ENCODE measurements around the gene WNK4.

DNA sequence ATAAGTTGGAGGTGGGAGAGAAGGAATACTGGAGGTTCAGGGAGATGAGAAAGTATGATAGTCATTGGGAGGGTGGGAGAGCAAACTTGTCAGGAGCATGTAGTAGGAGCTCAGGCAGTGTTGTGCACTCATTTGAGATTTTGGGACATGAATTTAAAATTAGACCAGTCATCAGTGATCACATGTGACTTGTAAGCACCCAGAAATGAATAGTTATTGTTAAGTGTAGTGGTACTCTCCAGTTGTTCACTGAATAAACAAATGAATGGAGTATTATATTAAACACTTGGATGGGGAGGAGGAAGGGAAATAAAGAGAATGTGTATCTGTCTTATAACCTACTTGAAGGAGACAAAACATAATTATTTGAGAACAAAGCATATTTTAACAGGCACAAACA lies 50.6 kb downstream of the WNK4 start:
- TF ChIP-seq, protein P1, sequence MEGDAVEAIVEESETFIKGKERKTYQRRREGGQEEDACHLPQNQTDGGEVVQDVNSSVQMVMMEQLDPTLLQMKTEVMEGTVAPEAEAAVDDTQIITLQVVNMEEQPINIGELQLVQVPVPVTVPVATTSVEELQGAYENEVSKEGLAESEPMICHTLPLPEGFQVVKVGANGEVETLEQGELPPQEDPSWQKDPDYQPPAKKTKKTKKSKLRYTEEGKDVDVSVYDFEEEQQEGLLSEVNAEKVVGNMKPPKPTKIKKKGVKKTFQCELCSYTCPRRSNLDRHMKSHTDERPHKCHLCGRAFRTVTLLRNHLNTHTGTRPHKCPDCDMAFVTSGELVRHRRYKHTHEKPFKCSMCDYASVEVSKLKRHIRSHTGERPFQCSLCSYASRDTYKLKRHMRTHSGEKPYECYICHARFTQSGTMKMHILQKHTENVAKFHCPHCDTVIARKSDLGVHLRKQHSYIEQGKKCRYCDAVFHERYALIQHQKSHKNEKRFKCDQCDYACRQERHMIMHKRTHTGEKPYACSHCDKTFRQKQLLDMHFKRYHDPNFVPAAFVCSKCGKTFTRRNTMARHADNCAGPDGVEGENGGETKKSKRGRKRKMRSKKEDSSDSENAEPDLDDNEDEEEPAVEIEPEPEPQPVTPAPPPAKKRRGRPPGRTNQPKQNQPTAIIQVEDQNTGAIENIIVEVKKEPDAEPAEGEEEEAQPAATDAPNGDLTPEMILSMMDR (IDR thresholded peaks at IDR 0.05): no peak
- TF ChIP-seq EZH2 (IDR thresholded peaks at IDR 0.05): no peak
